ENCODE results near the gene UQCRC1. TPM values are rescaled to one million over a fixed set of nuclear protein-coding genes. Genes with fewer than 3 reads are reported as not detected.
A peak's percentile ranks its signal among the peaks of the same experiment; 100 is the strongest.

The UQCRC1 gene
- total RNA-seq, 1 donor from 2014 or later: 297 TPM

DNA sequence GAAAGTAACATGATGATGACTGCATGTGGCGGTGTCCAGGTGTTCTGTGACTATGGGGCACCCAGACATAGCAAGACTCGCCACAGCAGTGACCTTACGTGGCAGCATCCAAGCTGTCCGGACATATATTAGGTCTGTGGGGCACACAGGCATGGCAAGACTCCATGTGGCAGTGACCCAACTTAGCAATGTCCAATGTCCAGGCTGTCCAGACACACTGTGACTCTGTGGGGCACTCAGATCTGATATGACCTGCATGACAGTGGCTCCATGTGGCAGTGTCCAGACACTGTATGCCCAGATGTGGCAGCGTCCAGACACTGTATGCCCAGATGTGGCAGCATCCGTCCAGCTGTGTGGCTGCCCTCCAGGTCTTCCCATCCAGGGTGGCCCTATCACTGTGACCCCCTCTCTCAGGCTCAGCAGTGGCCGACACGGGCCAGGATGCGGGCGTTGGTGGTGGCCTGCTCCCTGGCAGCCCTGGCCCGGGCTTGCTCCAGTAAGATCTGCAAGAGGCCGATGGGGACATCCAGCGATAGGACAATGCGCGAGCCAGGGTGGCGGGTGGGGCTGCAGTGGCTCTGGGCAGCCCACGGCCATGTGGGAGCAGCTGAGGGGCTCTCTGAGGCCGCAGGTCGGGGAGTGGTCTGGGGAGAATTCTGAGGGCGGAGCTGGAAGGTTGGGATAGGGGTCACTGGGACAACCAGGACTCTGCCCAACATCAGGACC lies 46.9 kb downstream of the UQCRC1 start:
- Mint-ChIP-seq H3K4me1 (peaks cover 47% of the 10 kb centered on the region), H3K4me3 (no peak overlapping the region), H3K9me3 (no peaks in the 10 kb centered on the region), H3K36me3 (ENCODE audit: low read depth) (no peaks in the 10 kb centered on the region), H3K27me3 (ENCODE audit: low read depth) (no peaks in the 10 kb centered on the region), H3K27ac (ENCODE audit: unreplicated experiment) (peak overlapping the region; percentile 98)
- TF ChIP-seq, protein P1, sequence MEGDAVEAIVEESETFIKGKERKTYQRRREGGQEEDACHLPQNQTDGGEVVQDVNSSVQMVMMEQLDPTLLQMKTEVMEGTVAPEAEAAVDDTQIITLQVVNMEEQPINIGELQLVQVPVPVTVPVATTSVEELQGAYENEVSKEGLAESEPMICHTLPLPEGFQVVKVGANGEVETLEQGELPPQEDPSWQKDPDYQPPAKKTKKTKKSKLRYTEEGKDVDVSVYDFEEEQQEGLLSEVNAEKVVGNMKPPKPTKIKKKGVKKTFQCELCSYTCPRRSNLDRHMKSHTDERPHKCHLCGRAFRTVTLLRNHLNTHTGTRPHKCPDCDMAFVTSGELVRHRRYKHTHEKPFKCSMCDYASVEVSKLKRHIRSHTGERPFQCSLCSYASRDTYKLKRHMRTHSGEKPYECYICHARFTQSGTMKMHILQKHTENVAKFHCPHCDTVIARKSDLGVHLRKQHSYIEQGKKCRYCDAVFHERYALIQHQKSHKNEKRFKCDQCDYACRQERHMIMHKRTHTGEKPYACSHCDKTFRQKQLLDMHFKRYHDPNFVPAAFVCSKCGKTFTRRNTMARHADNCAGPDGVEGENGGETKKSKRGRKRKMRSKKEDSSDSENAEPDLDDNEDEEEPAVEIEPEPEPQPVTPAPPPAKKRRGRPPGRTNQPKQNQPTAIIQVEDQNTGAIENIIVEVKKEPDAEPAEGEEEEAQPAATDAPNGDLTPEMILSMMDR (conservative IDR thresholded peaks at IDR 0.05): no peak
- DNase-seq (ENCODE audit: low read depth, low spot score): no peak

DNA sequence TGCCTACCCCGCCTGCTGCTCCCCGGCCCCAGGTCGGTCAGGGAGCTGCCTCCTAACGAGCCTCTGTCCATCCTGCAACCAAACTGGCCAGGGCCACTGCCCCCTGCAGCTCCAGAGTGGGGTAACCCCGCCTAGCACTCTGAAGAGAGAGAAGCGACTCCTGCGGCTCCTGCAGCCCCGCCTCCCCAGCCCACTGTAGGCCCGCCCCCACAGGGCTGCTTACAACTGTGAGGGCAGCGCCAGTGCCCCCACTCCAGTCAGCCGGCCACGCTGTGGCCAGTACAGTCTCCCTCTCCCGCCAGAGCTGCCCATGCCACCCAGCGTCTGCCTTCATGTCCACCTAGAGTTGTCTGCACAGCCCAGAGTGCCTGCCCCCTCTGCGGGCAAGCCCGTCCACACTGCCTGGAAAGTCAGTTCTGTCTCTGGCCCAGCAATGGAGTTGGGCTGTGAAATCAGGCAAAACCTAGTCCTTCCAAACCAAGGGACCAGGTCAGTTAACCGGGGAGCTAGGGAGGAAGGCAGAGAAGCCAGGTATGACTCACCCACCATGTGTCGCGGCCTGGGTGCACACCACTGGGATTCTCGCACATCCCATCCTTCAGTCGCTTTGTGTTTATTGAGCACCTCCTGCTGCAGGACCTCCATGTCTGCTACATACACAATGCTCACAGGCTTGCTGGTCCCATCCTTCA lies 48.3 kb downstream of the UQCRC1 start:
- no peaks in the 10 kb centered on the region for H3K36me3 Mint-ChIP-seq (ENCODE audit: low read depth)
- no peaks in the 10 kb centered on the region for H3K27me3 Mint-ChIP-seq (ENCODE audit: low read depth)
- DNase-seq (ENCODE audit: low read depth, low spot score): peak; percentile 62
- H3K27ac Mint-ChIP-seq (ENCODE audit: unreplicated experiment): peak overlapping the region; percentile 46
- H3K4me3 Mint-ChIP-seq: peak overlapping the region; percentile 80
- H3K9me3 Mint-ChIP-seq: no peaks in the 10 kb centered on the region
- TF ChIP-seq, protein P1 (conservative IDR thresholded peaks at IDR 0.05): peak; percentile 41
- H3K4me1 Mint-ChIP-seq: peaks cover 52% of the 10 kb centered on the region

DNA sequence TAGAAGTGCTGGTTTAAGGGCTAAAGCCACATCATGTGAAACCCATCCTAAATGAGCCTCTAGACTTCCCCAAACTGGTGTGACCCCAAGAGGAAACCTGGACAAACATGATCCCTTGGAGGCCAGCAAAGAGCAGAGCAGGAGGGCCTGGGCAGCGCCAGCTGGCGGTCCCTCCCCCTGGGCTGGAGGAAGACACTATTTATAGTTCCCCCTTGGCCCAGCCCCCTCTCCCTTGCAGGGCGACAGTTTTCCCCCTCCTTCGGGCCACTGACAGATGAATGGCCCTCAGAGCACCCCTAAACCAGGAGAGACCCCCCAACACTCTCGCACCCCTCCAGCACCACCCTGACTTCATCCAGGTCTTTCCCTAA lies 48.8 kb downstream of the UQCRC1 start:
- Mint-ChIP-seq H3K27me3 (ENCODE audit: low read depth) (no peaks in the 10 kb centered on the region), H3K4me3 (peak overlapping the region; percentile 80), H3K27ac (ENCODE audit: unreplicated experiment) (peak overlapping the region; percentile 72), H3K36me3 (ENCODE audit: low read depth) (no peaks in the 10 kb centered on the region), H3K4me1 (peaks cover 55% of the 10 kb centered on the region), H3K9me3 (no peaks in the 10 kb centered on the region)
- DNase-seq (ENCODE audit: low read depth, low spot score): no peak
- TF ChIP-seq, protein P1 (conservative IDR thresholded peaks at IDR 0.05): no peak

DNA sequence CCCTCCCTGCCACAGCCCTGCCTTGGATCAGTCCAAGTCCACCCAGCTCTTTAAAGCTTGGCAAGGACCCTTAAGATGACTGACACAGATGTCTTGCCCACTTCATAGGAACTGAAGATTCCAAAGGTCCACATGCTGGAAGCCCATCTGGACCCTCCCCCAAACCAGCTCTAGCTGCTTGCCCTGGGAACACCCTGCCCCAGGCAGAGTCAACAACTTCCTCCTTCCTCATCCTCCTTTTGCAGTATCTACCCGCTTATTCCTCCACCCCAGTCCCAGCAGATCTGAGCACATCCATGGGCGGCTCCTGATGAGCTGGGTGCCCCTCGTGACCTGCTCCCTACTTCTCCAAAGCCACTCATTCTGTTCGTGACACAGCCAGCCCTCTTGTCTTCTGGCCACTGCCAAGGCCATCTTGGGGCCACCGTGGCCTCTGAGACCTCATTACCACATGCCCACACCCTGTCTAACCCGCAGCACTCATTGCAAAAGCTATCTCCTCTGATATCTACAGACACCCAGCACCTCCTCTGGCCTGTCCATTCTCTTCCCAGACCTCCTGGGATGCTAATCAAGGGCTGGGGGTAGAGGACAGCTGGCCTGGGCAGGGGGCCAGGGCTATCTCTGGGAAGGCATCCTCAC lies 50.8 kb downstream of the UQCRC1 start:
- Mint-ChIP-seq H3K27me3 (ENCODE audit: low read depth) (no peaks in the 10 kb centered on the region), H3K9me3 (no peaks in the 10 kb centered on the region), H3K27ac (ENCODE audit: unreplicated experiment) (peak overlapping the region; percentile 32), H3K4me3 (peak overlapping the region; percentile 96), H3K36me3 (ENCODE audit: low read depth) (no peaks in the 10 kb centered on the region), H3K4me1 (peaks cover 54% of the 10 kb centered on the region)
- TF ChIP-seq, protein P1 (conservative IDR thresholded peaks at IDR 0.05): peak; percentile 19
- DNase-seq (ENCODE audit: low read depth, low spot score): no peak

DNA sequence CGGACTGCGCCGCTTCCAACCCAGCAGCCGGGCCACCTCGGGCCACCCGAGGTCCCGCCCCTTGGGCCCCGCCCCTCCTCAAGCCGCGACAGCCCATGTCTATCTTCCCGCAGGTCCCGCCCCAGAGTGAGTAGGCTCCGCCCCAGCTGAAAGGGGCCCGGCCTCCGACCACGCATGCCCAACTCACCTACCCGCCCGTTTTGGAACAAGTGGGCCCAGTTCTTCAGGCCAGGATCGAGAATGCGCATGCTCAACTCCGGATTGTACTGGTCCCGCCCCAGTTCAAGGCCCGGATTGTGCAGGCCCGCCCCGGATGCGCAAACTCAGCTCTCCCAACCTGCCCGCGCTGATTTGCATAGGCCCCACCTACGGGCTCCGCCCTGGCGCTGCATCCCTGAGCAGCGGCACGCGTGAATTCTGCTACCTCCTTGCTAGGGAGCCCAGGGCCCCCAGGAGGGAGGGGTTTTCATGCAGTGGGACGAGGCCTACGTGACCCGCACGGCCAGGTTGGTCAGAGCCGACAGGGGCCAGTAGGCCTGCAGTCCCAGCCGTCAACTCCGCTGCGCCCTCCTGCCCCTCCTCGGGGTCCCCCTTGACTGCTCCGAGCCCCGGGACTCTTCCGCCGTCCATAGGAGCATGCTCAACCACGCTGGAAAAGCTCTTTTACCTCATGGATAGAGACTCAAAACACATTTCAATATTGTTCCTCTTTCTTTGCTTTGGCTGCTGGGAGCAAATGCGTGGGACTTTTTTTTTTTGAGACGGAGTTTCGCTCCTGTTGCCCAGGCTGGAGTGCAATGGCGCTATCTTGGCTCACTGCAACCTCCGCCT lies 52.4 kb downstream of the UQCRC1 start, which contains the start of gene PFKFB4:
Gene PFKFB4, minus strand, starts transcription at position 8 of the 831 bp plus-strand sequence. CDS start 26 bp downstream, outside the sequence.
- H3K27ac Mint-ChIP-seq (ENCODE audit: unreplicated experiment): peak within 1 kb of the TSS; percentile 41
- H3K4me1 Mint-ChIP-seq: peaks cover 45% of the 10 kb centered on the region
- DNase-seq (ENCODE audit: low read depth, low spot score): peak; percentile 97
- H3K27me3 Mint-ChIP-seq (ENCODE audit: low read depth): no peaks in the 10 kb centered on the region
- TF ChIP-seq, protein P1 (conservative IDR thresholded peaks at IDR 0.05): peak; percentile 26
- no peaks in the 10 kb centered on the region for H3K36me3 Mint-ChIP-seq (ENCODE audit: low read depth)
- no peaks in the 10 kb centered on the region for H3K9me3 Mint-ChIP-seq
- H3K4me3 Mint-ChIP-seq: peak within 1 kb of the TSS; percentile 96

Data from neural crest cell (in vitro differentiated cells).